HepG2 (cell line): ENCODE data around the gene SPACA5B. TPM values are rescaled to one million over a fixed set of nuclear protein-coding genes. Genes with fewer than 3 reads are reported as not detected.
"Not testable (repeated sequence)": the region's sequence is repeated elsewhere in the genome, so short reads cannot be mapped to it uniquely, and the experiment has no call there.

Source experiments
- ATAC-seq: fragments of 200-7000 bp; cut with Tn5 transposase; 3 replicates; pipeline ENCODE4 v1.9.1; 2020; ENCODE audit warnings: mild to moderate bottlenecking, moderate library complexity
- BruUV-seq: library from RNA; stranded (reverse); fragments of 400-500 nt; replicated peaks from 2 replicates; lab custom pipeline; 2021; lab: Mats Ljungman, UMichigan
- CTCF ChIA-PET: fragments of 300-600 bp; formaldehyde crosslinking; extraction: SDS; loops from one replicate; lab custom pipeline; 2021; ENCODE audit warnings: low total read pairs, inconsistent platforms, low intra/inter-chr PET ratio; lab: Yijun Ruan, JAX
- POLR2A ChIA-PET: fragments of 350-600 bp; sonication (Branson Sonifier 250); formaldehyde crosslinking; loops from one replicate; lab custom pipeline; 2020; ENCODE audit warnings: antibody characterized with exemption, inconsistent platforms; lab: Yijun Ruan, JAX
- DNase-seq: peaks from one replicate; pipeline ENCODE4 v3.0.0-alpha.2; 2015; ENCODE audit warnings: low spot score
- FAIRE-seq: peaks from 3 replicates; lab custom pipeline; 2011; peaks lifted over from hg19 to GRCh38; lab: Jason Lieb, UNC
- H2AFZ ChIP-seq: one replicate; pipeline ENCODE4 v1.6.1; 2011; ENCODE audit warnings: low read length, inconsistent platforms
- H3K27ac ChIP-seq: fragments of 300-600 bp; 3 replicates; pipeline ENCODE4 v1.8.0; 2011; ENCODE audit warnings: mixed run types, mild to moderate bottlenecking, mixed read lengths, low read length, inconsistent platforms; ENCODE audit not compliant: insufficient read depth; ENCODE audit errors: extremely low read length
- H3K27me3 ChIP-seq, 2 experiments: fragments of 200-600 bp in 1 of 2; 2 replicates in 1 of 2; 3 replicates in 1 of 2; pipeline versions ENCODE4 v1.6.0 to v1.8.0; 2011; ENCODE audit warnings: low read length in 2 of 2, mild to moderate bottlenecking in 2 of 2, moderate library complexity in 2 of 2, inconsistent platforms in 1 of 2; ENCODE audit not compliant: insufficient read depth in 2 of 2, control insufficient read depth in 1 of 2
- H3K36me3 ChIP-seq, 2 experiments: fragments of 200-600 bp in 1 of 2; replicated peaks in 1 of 2; 2 replicates in 1 of 2; 3 replicates in 1 of 2; pipeline versions ENCODE4 v1.5.1 to v1.8.0; 2011; ENCODE audit warnings: low read length in 2 of 2, inconsistent platforms in 1 of 2; ENCODE audit not compliant: insufficient read depth in 2 of 2, control insufficient read depth in 1 of 2
- H3K4me1 ChIP-seq: 2 replicates; pipeline ENCODE4 v1.5.1; 2012; ENCODE audit warnings: low read length, inconsistent platforms; ENCODE audit not compliant: insufficient read depth
- H3K4me2 ChIP-seq: 2 replicates; pipeline ENCODE4 v1.6.0; 2011; ENCODE audit warnings: low read depth, low read length, inconsistent platforms
- H3K4me3 ChIP-seq, 3 experiments: fragments of 200-600 bp in 1 of 3; sonication (generic), shearing (Covaris generic) in 1 of 3; replicated peaks in 1 of 3; 2 replicates each; pipeline ENCODE4 v1.5.1; 2011 to 2016; ENCODE audit warnings: low read length in 3 of 3, inconsistent platforms in 2 of 3, low read depth in 2 of 3, mild to moderate bottlenecking in 2 of 3, control low read depth in 1 of 3, mixed read lengths in 1 of 3; ENCODE audit not compliant: insufficient read depth in 1 of 3
- H3K79me2 ChIP-seq: one replicate; pipeline ENCODE4 v1.6.1; 2011; ENCODE audit warnings: low read length, inconsistent platforms; ENCODE audit not compliant: insufficient read depth
- H3K9ac ChIP-seq: 2 replicates; pipeline ENCODE4 v1.6.0; 2011; ENCODE audit warnings: mild to moderate bottlenecking, low read depth, low read length, inconsistent platforms; ENCODE audit not compliant: insufficient read depth
- H3K9me3 ChIP-seq: 2 replicates; pipeline ENCODE4 v1.5.1; 2012; ENCODE audit warnings: mild to moderate bottlenecking, low read length
- H4K20me1 ChIP-seq: 2 replicates; pipeline ENCODE4 v1.6.0; 2011; ENCODE audit warnings: inconsistent platforms, mild to moderate bottlenecking, low read length, moderate library complexity; ENCODE audit not compliant: insufficient read depth
- FOSL2 ChIP-seq: sonication (generic); formaldehyde crosslinking; IDR thresholded peaks from 2 replicates; pipeline ENCODE4 v1.4.0; 2020; ENCODE audit warnings: missing genetic modification reagents
- NFATC3 ChIP-seq: sonication (generic); formaldehyde crosslinking; IDR thresholded peaks from 2 replicates; pipeline ENCODE4 v1.5.1; 2020; ENCODE audit warnings: mild to moderate bottlenecking, missing genetic modification reagents
- NR2C2 ChIP-seq: sonication (generic); formaldehyde crosslinking; IDR thresholded peaks from 2 replicates; pipeline ENCODE4 v1.4.0; 2020; ENCODE audit warnings: missing genetic modification reagents, mild to moderate bottlenecking, moderate library complexity, borderline replicate concordance
- YEATS2 ChIP-seq: sonication (generic); formaldehyde crosslinking; IDR thresholded peaks from 2 replicates; pipeline ENCODE4 v1.4.0; 2020; ENCODE audit warnings: missing genetic modification reagents, borderline replicate concordance
- ZNF121 ChIP-seq: sonication (generic); formaldehyde crosslinking; IDR thresholded peaks from 2 replicates; pipeline ENCODE4 v1.5.0; 2020; ENCODE audit warnings: mild to moderate bottlenecking, missing genetic modification reagents
- ZNF503 ChIP-seq: sonication (generic); formaldehyde crosslinking; IDR thresholded peaks from 2 replicates; pipeline ENCODE4 v1.4.0; 2020; ENCODE audit warnings: missing genetic modification reagents
- ZNF577 ChIP-seq: sonication (generic); formaldehyde crosslinking; IDR thresholded peaks from 2 replicates; pipeline ENCODE4 v1.4.0; 2020; ENCODE audit warnings: mild to moderate bottlenecking, low read depth, missing genetic modification reagents, borderline replicate concordance
- WGBS: methylation state at CpG from one replicate; pipeline ENCODE4 v1.1.6; 2017; ENCODE audit warnings: low lambda C conversion rate; 5-methylcytosine and 5-hydroxymethylcytosine counted together
- in situ Hi-C: cut with HindIII; loops from 2 replicates; pipeline ENCODE4 v1.10.0; 2017; ENCODE audit warnings: low pct_unique_long_range_greater_than_20kb; ENCODE audit not compliant: extremely low pct_ligation_motif_present
- intact Hi-C: fragments of 100-400 bp; cut with micrococcal nuclease; formaldehyde crosslinking; loops from one replicate; pipeline ENCODE4 v1.10.0; 2022; ENCODE audit not compliant: unreplicated experiment
- polyA plus RNA-seq, 8 experiments: library from polyadenylated mRNA; depleted of rRNA in 3 of 8; stranded (reverse) in 7 of 8; unstranded in 1 of 8; fragments of >200 nt; fragmentation: Illumina TruSeq in 4 of 8; extraction: Trizol in 4 of 8; gene quantifications; 2 replicates each; pipeline versions ENCODE4 v1.2.1 to v1.2.3, GENCODE V29; 2011 to 2016; ENCODE audit warnings: low read depth in 4 of 8, missing spikeins in 1 of 8, mixed read lengths in 1 of 8; ENCODE audit not compliant: insufficient read depth in 1 of 8
- total RNA-seq, 5 experiments: library from RNA; depleted of rRNA; stranded (reverse); fragments of >200 nt; fragmentation: Illumina TruSeq; extraction: Trizol; gene quantifications; 2 replicates each; pipeline ENCODE4 v1.2.3, GENCODE V29; 2016; ENCODE audit warnings: low read depth in 1 of 5
- TF ChIP-seq, protein P1 (sequence below): sonication (generic); formaldehyde crosslinking; IDR thresholded peaks from 2 replicates; pipeline ENCODE4 v1.4.0; 2020; ENCODE audit warnings: missing genetic modification reagents

The SPACA5B gene
- total and polyA plus RNA-seq, 2 of the 13 experiments (the other 11 are each of a cell fraction or from before 2014, with no cell fraction given): not detected

GRCh38 chrX:48107717-48108116 is 22.7 kb upstream of the SPACA5B start:
- Histone ChIP-seq H3K4me3 (no peak overlapping the region), H3K9ac (no peak overlapping the region), H3K9me3 (no peaks in the 10 kb centered on the region), H3K79me2 (no peaks in the 10 kb centered on the region), H3K27me3 (no peaks in the 10 kb centered on the region), H3K4me1 (no peaks in the 10 kb centered on the region), H4K20me1 (no peaks in the 10 kb centered on the region), H3K27ac (no peak overlapping the region), H3K4me2 (no peak overlapping the region), H2AFZ (no peak overlapping the region), H3K36me3 (no peaks in the 10 kb centered on the region)
- no peak for ATAC-seq
- no peak for DNase-seq
- in situ Hi-C loops (no loop called here), intact Hi-C loops (no loop called here)
- ChIA-PET POLR2A (no interaction called here), CTCF (no interaction called here)
- TF ChIP-seq NR2C2 (CRISPR knock-in tag) (no peak), NFATC3 (no peak), ZNF577 (CRISPR knock-in tag) (no peak), ZNF121 (CRISPR knock-in tag) (no peak), FOSL2 (no peak), YEATS2 (CRISPR knock-in tag) (no peak), ZNF503 (CRISPR knock-in tag) (no peak)
- TF ChIP-seq, protein P1, sequence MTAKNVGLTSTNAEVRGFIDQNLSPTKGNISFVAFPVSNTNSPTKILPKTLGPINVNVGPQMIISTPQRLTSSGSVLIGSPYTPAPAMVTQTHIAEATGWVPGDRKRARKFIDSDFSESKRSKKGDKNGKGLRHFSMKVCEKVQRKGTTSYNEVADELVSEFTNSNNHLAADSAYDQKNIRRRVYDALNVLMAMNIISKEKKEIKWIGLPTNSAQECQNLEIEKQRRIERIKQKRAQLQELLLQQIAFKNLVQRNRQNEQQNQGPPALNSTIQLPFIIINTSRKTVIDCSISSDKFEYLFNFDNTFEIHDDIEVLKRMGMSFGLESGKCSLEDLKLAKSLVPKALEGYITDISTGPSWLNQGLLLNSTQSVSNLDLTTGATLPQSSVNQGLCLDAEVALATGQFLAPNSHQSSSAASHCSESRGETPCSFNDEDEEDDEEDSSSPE (CRISPR knock-in tag): no peak
- no peak for FAIRE-seq
- BruUV-seq: no TSS peak
- WGBS: 17% methylated on average over 6 of the region's 6 CpGs

DNA sequence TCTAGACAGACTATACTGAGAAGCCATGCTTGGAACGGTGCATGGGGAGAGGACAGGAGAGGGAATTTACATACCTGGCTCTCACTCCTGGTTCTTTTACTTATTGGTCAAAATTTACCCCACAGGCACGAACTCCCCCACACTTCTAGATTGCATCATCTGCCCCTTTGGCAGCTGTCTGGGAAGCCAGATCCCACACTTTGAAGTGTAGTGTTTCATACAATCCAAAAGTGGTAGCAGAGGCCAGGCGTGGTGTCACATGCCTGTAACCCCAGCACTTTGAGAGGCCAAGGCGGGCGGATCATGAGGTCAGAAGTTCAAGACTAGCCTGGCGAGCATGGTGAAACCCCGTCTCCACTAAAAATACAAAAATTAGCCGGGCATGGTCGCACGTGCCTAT is 5.1 kb upstream of the SPACA5B start:
- H3K4me1 ChIP-seq, FAIRE-seq, in situ Hi-C loops, H3K9me3 ChIP-seq, H3K36me3 ChIP-seq, DNase-seq, H3K4me2 ChIP-seq, H3K9ac ChIP-seq, H2AFZ ChIP-seq, H3K79me2 ChIP-seq, H4K20me1 ChIP-seq, POLR2A ChIA-PET, intact Hi-C loops, ATAC-seq, BruUV-seq, H3K27me3 ChIP-seq, CTCF ChIA-PET, H3K27ac ChIP-seq, H3K4me3 ChIP-seq: not testable (repeated sequence)
- WGBS: 20% methylated on average over 5 of the region's 10 CpGs

GRCh38 chrX:48132308-48132844 is 1.9 kb downstream of the SPACA5B start:
- H3K27me3 ChIP-seq, in situ Hi-C loops, H3K4me2 ChIP-seq, H3K4me1 ChIP-seq, intact Hi-C loops, FAIRE-seq, ATAC-seq, H4K20me1 ChIP-seq, DNase-seq, H3K9ac ChIP-seq, H3K27ac ChIP-seq, BruUV-seq, H3K4me3 ChIP-seq, H2AFZ ChIP-seq, H3K9me3 ChIP-seq, POLR2A ChIA-PET, H3K79me2 ChIP-seq, H3K36me3 ChIP-seq, CTCF ChIA-PET: not testable (repeated sequence)
- no CpG with 5 or more reads among the region's 2 CpGs for WGBS
